HG02571 (cell line): ENCODE data around the gene TGFBR3.
"Not testable (repeated sequence)": the region's sequence is repeated elsewhere in the genome, so short reads cannot be mapped to it uniquely, and the experiment has no call there.

Experiments
- ATAC-seq: cut with Tn5 transposase; IDR thresholded peaks from one replicate; pipeline ENCODE4 v1.9.1; 2021; ENCODE audit warnings: mild to moderate bottlenecking, moderate library complexity; ENCODE audit not compliant: unreplicated experiment

Gene TGFBR3

GRCh38 chr1:91851130-91852010, 34.6 kb downstream of the TGFBR3 start:
- no peak for ATAC-seq

- ATAC-seq = no peak
Measured at GRCh38 chr1:91850708-91851107, 35.2 kb downstream of the TGFBR3 start.

DNA sequence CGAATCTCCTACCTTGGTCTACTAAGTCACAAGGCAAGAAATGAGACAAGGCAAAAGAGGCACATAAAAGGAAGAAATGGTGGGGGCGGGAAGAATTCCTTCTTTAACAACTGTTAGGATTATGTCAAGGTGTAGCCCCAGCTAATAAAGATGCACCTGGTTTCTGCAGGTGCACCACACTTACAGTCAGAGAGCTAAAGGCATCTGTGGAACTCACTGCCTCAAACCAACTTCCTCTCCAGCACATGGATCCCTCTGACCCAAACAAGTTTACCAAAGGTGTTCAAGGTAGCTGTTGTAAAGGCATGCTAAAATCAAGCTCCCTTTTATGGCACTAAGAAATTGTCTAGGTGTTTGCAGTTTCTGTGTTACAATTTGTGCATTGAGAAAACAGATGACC, 38.1 kb downstream of the TGFBR3 start:
- ATAC-seq = no peak

DNA sequence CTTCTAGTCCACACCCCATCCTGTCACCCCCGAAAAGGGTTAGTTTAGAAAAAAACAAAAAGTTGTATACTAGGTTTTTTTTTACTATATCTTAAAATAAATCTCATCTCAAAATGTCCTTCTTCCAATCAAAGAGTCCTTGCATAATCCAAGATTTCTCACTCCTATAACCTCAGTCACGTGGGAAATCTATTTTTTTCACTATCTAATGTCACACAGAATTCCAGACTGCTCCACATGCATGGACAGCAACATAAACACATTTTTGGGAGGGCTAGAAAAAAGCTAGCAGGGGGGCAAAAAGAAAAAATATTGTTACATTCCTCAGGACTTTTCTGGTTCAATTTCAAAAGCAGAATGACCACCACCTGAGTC, 39.3 kb downstream of the TGFBR3 start:
- ATAC-seq = no peak

GRCh38 chr1:91846007-91846638, 39.8 kb downstream of the TGFBR3 start:
- ATAC-seq = no peak

- ATAC-seq = no peak
Measured at GRCh38 chr1:91844862-91845528, 41.0 kb downstream of the TGFBR3 start.

GRCh38 chr1:91843843-91844242, 42.1 kb downstream of the TGFBR3 start:
- no peak for ATAC-seq

DNA sequence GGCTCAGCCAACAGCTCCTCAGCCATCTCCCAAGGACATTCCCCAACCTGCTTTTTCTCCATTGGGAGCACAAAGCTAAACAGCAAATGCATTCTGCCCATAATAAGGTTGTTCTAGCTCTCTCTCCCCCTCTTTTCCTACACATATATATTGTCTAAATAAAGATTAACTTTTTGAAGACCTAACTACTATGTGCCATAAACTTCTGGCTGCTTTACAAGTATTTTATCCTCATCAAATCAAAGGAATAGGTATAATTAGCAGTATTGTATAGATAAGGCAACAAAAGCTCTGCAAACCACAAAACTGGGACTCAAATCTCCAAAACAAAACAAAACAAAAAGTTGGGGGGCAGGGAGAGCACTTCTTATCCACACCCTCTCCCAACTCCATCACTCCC, 43.4 kb downstream of the TGFBR3 start:
- no peak for ATAC-seq

DNA sequence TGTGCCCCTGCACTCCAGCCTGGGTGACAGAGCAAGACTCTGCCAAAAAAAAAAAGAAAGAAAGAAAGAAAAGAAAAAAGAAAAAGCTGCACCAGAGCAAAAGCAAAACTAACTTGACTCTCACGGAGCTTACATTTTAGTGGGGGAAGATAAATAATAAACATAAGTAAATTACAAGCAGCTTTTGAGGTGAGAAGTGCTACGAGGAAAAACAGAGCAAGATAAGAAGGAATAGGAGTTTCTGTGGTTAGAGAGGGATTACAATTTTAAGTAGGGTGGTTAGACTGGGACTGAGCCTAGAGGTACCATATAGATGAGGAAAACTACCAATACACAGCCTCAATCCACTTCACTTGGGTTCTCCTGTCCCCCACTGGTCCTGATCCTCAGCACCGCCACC, 43.9 kb downstream of the TGFBR3 start:
- ATAC-seq = no peak

- not testable (repeated sequence) for ATAC-seq
Measured at GRCh38 chr1:91840276-91840675, 45.7 kb downstream of the TGFBR3 start.

DNA sequence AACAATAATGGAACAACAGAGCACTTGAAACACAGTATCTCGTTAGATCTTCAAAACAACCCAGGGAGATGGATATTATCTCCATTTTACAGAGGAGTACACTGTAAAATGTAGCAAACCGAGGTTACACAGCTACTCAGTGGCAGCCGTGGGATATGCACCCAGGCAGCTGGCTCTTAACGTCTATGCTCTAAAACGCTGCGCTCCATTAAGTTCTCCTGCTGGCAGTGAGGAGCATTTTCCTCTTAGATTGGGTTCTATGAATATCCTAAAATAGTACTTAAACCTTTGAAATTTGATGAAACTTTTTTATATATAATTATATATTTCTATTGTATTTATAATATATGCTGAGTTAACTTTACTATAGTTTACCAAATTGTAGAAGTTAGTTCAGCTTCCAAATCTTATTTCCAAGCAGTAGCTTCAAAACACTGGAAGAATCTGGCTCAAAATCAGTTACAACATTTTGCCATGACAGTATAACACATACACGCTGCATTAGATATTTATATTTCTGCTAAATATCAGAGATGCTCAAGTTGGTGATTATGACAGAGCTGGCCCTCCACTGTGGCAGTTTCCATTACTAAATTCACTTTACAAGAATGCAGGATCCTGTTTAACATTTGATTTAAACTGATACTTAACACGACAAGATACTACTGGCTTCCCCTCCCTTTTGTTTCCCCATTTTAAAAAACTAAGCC, 49.5 kb downstream of the TGFBR3 start:
- ATAC-seq = no peak

- ATAC-seq = no peak
Measured at GRCh38 chr1:91835087-91835521, 50.8 kb downstream of the TGFBR3 start.

DNA sequence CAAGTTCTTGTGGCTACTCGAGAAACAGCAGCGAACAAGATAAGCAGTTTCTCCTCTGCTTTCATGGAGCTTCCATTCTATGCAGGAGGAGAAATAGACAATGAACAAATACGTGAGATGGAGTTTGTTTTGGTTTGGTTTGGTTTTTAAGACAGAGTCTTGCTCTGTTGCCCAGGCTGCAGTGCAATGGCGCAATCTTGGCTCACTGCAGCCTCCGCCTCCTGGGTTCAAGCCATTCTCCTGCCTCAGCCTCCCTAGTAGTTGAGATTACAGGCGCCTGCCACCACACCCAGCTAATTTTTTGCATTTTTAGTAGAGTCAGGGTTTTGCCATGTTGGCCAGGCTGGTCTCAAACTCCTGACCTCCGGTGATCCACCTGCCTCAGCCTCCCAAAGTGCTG, 51.4 kb downstream of the TGFBR3 start:
- ATAC-seq = not testable (repeated sequence)

DNA sequence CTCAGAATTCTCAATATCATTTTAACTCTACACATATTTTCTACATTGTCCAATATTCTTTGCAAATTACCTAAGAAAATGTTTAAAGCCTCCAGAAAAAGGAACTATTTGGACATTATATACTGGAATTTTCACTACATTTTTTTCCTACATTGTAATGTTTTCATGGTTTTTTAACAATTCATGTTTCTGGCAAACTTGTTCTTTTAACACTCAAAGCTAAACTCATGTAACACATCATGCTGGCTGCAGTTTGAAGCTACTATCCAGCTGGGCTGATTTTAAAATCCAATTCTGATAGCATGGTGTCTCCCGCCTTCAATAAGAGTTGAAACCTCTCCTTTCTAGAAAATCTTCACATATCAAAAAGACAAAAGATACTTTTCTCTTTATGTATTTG, 52.0 kb downstream of the TGFBR3 start:
- ATAC-seq = no peak

- ATAC-seq = no peak
Measured at GRCh38 chr1:91831132-91831930, 54.6 kb downstream of the TGFBR3 start.

GRCh38 chr1:91830242-91831131, 55.5 kb downstream of the TGFBR3 start:
- no peak for ATAC-seq

GRCh38 chr1:91829293-91830153, 56.4 kb downstream of the TGFBR3 start:
- no peak for ATAC-seq

GRCh38 chr1:91828583-91829281, 57.2 kb downstream of the TGFBR3 start:
- ATAC-seq = no peak
